Measurements from ENCODE around the gene CDCA5. TPM values are rescaled to one million over a fixed set of nuclear protein-coding genes. Genes with fewer than 3 reads are reported as not detected.

Gene CDCA5
- total RNA-seq, result 10 to 100 TPM in 1 of 2 donors, 1 to 10 TPM in 1; 2.3 to 17.8 TPM

- H3K4me1 ChIP-seq (replicated peaks), result peaks cover 5% of the 10 kb centered on the region
- H3K4me3 ChIP-seq, result peak within 1 kb of the TSS; percentile 77 to 78
- peak in 2 of 4 experiments; percentile 29 to 30 for TF ChIP-seq CTCF (IDR thresholded peaks at IDR 0.05)
- TF ChIP-seq POLR2A (IDR thresholded peaks at IDR 0.05), result peak; percentile 57
- peak; percentile 100 for TF ChIP-seq POLR2AphosphoS5 (IDR thresholded peaks at IDR 0.05)
- H3K9me3 ChIP-seq, result no peaks in the 10 kb centered on the region
- WGBS, result under 1% methylated on average over 60 of the region's 79 CpGs
- peak; percentile 93 for DNase-seq (ENCODE audit: low spot score)
- peaks cover 0 to 5% of the 10 kb centered on the region in 2 donors for H3K36me3 ChIP-seq
- peak within 1 kb of the TSS; percentile 91 to 94 for H3K27ac ChIP-seq
- intact Hi-C loops (cut with DNase I), result loop anchor here (5.0 kb wide), 2 partner anchors 33 to 42 kb away; partner anchors contain the start of genes SAC3D1 and ZNHIT2
- no peaks in the 10 kb centered on the region for H3K27me3 ChIP-seq (replicated peaks; ENCODE audit: insufficient read depth)
These were observed at the start of gene CDCA5, which contains the start of gene ZFPL1 for GRCh38 chr11:65083834-65084597. Gene CDCA5, minus strand, starts transcription at chr11:65084040. Its CDS starts 62 bp downstream, at chr11:65083978. Gene ZFPL1, plus strand, starts transcription at chr11:65084222. Its CDS starts 477 bp downstream, at chr11:65084699.

- TF ChIP-seq CTCF (IDR thresholded peaks at IDR 0.05), result no peak
- TF ChIP-seq POLR2A (IDR thresholded peaks at IDR 0.05), result peak; percentile 30
- Histone ChIP-seq H3K27me3 (replicated peaks; ENCODE audit: insufficient read depth) (no peaks in the 10 kb centered on the region), H3K27ac (peak overlapping the region; percentile 98), H3K4me1 (replicated peaks) (peaks cover 7% of the 10 kb centered on the region), H3K36me3 (peaks cover 21 to 28% of the 10 kb centered on the region in 2 donors), H3K4me3 (peak overlapping the region; percentile 55 to 64), H3K9me3 (no peaks in the 10 kb centered on the region)
- intact Hi-C loops (cut with DNase I), result no loop called here
- no peak for DNase-seq (ENCODE audit: low spot score)
- 34% methylated on average over 18 of the region's 18 CpGs for WGBS
These were observed 49.3 kb upstream of the CDCA5 start for GRCh38 chr11:65132988-65133700.

- WGBS, result 73% methylated on average over 10 of the region's 10 CpGs
- peaks cover 7% of the 10 kb centered on the region for H3K4me1 ChIP-seq (replicated peaks)
- H3K27ac ChIP-seq, result peak overlapping the region in 1 of 2 donors; percentile 98
- intact Hi-C loops (cut with DNase I), result no loop called here
- peaks cover 21 to 34% of the 10 kb centered on the region in 2 donors for H3K36me3 ChIP-seq
- TF ChIP-seq POLR2AphosphoS5 (IDR thresholded peaks at IDR 0.05) (no peak), POLR2A (IDR thresholded peaks at IDR 0.05) (no peak), CTCF (IDR thresholded peaks at IDR 0.05) (no peak)
- no peak for DNase-seq (ENCODE audit: low spot score)
- no peaks in the 10 kb centered on the region for H3K9me3 ChIP-seq
- no peaks in the 10 kb centered on the region for H3K27me3 ChIP-seq (replicated peaks; ENCODE audit: insufficient read depth)
- H3K4me3 ChIP-seq, result peak overlapping the region in 1 of 2 donors; percentile 55
These were observed 48.6 kb upstream of the CDCA5 start for GRCh38 chr11:65132238-65132987.

- peaks cover 7% of the 10 kb centered on the region for H3K4me1 ChIP-seq (replicated peaks)
- TF ChIP-seq CTCF (IDR thresholded peaks at IDR 0.05) (no peak), POLR2A (IDR thresholded peaks at IDR 0.05) (no peak), POLR2AphosphoS5 (IDR thresholded peaks at IDR 0.05) (no peak)
- peaks cover 21 to 37% of the 10 kb centered on the region in 2 donors for H3K36me3 ChIP-seq
- no peaks in the 10 kb centered on the region for H3K9me3 ChIP-seq
- 88% methylated on average over 6 of the region's 6 CpGs for WGBS
- intact Hi-C loops (cut with DNase I), result no loop called here
- H3K27me3 ChIP-seq (replicated peaks; ENCODE audit: insufficient read depth), result no peaks in the 10 kb centered on the region
- H3K27ac ChIP-seq, result no peak overlapping the region
- no peak overlapping the region for H3K4me3 ChIP-seq
- no peak for DNase-seq (ENCODE audit: low spot score)
These were observed 48.0 kb upstream of the CDCA5 start for GRCh38 chr11:65131895-65132237.
